Measurements from ENCODE around the gene SNCAIP.

SNCAIP gene

GRCh38 chr5:122462486-122462885 is 150.4 kb downstream of the SNCAIP start:
- Mint-ChIP-seq H3K4me1 (ENCODE audit: low read depth) (no peaks in the 10 kb centered on the region), H3K36me3 (no peaks in the 10 kb centered on the region), H3K27ac (no peak overlapping the region), H3K9me3 (ENCODE audit: low read depth) (no peaks in the 10 kb centered on the region), H3K27me3 (peaks cover 8% of the 10 kb centered on the region), H3K4me3 (no peak overlapping the region)

- no peak overlapping the region for H3K4me3 Mint-ChIP-seq
- H3K36me3 Mint-ChIP-seq = no peaks in the 10 kb centered on the region
- H3K27ac Mint-ChIP-seq = no peak overlapping the region
- H3K27me3 Mint-ChIP-seq = peaks cover 4% of the 10 kb centered on the region
- H3K9me3 Mint-ChIP-seq (ENCODE audit: low read depth) = no peaks in the 10 kb centered on the region
- no peaks in the 10 kb centered on the region for H3K4me1 Mint-ChIP-seq (ENCODE audit: low read depth)
Observed at GRCh38 chr5:122463221-122463620, 151.2 kb downstream of the SNCAIP start.

GRCh38 chr5:122464191-122464590 is 152.2 kb downstream of the SNCAIP start:
- peaks cover 4% of the 10 kb centered on the region for H3K27me3 Mint-ChIP-seq
- H3K4me1 Mint-ChIP-seq (ENCODE audit: low read depth) = no peaks in the 10 kb centered on the region
- H3K4me3 Mint-ChIP-seq = no peak overlapping the region
- H3K36me3 Mint-ChIP-seq = no peaks in the 10 kb centered on the region
- no peaks in the 10 kb centered on the region for H3K9me3 Mint-ChIP-seq (ENCODE audit: low read depth)
- H3K27ac Mint-ChIP-seq = no peak overlapping the region

GRCh38 chr5:122465031-122465577 is 153.1 kb downstream of the SNCAIP start:
- Mint-ChIP-seq H3K4me1 (ENCODE audit: low read depth) (no peaks in the 10 kb centered on the region), H3K27me3 (peaks cover 4% of the 10 kb centered on the region), H3K9me3 (ENCODE audit: low read depth) (no peaks in the 10 kb centered on the region), H3K4me3 (no peak overlapping the region), H3K27ac (no peak overlapping the region), H3K36me3 (no peaks in the 10 kb centered on the region)

GRCh38 chr5:122465994-122466393 is 154.0 kb downstream of the SNCAIP start:
- Mint-ChIP-seq H3K27me3 (peaks cover 1% of the 10 kb centered on the region), H3K27ac (no peak overlapping the region), H3K9me3 (ENCODE audit: low read depth) (no peaks in the 10 kb centered on the region), H3K4me3 (no peak overlapping the region), H3K4me1 (ENCODE audit: low read depth) (no peaks in the 10 kb centered on the region), H3K36me3 (no peaks in the 10 kb centered on the region)

GRCh38 chr5:122468351-122469116 is 156.5 kb downstream of the SNCAIP start:
- Mint-ChIP-seq H3K27me3 (no peaks in the 10 kb centered on the region), H3K27ac (no peak overlapping the region), H3K9me3 (ENCODE audit: low read depth) (no peaks in the 10 kb centered on the region), H3K4me1 (ENCODE audit: low read depth) (no peaks in the 10 kb centered on the region), H3K36me3 (no peaks in the 10 kb centered on the region), H3K4me3 (no peak overlapping the region)

- H3K27ac Mint-ChIP-seq = no peak overlapping the region
- no peak overlapping the region for H3K4me3 Mint-ChIP-seq
- no peaks in the 10 kb centered on the region for H3K36me3 Mint-ChIP-seq
- H3K27me3 Mint-ChIP-seq = peaks cover 1% of the 10 kb centered on the region
- H3K9me3 Mint-ChIP-seq (ENCODE audit: low read depth) = no peaks in the 10 kb centered on the region
- no peaks in the 10 kb centered on the region for H3K4me1 Mint-ChIP-seq (ENCODE audit: low read depth)
Observed at GRCh38 chr5:122469384-122469919, 157.4 kb downstream of the SNCAIP start.

GRCh38 chr5:122470365-122470764 is 158.3 kb downstream of the SNCAIP start:
- Mint-ChIP-seq H3K4me1 (ENCODE audit: low read depth) (no peaks in the 10 kb centered on the region), H3K9me3 (ENCODE audit: low read depth) (no peaks in the 10 kb centered on the region), H3K4me3 (no peak overlapping the region), H3K27ac (no peak overlapping the region), H3K27me3 (peaks cover 1% of the 10 kb centered on the region), H3K36me3 (no peaks in the 10 kb centered on the region)

- Mint-ChIP-seq H3K27me3 (peaks cover 1% of the 10 kb centered on the region), H3K27ac (no peak overlapping the region), H3K4me1 (ENCODE audit: low read depth) (no peaks in the 10 kb centered on the region), H3K36me3 (no peaks in the 10 kb centered on the region), H3K9me3 (ENCODE audit: low read depth) (no peaks in the 10 kb centered on the region), H3K4me3 (no peak overlapping the region)
Observed at GRCh38 chr5:122471031-122471751, 159.2 kb downstream of the SNCAIP start.

GRCh38 chr5:122471752-122472061 is 159.7 kb downstream of the SNCAIP start:
- no peaks in the 10 kb centered on the region for H3K4me1 Mint-ChIP-seq (ENCODE audit: low read depth)
- no peak overlapping the region for H3K27ac Mint-ChIP-seq
- no peak overlapping the region for H3K4me3 Mint-ChIP-seq
- no peaks in the 10 kb centered on the region for H3K9me3 Mint-ChIP-seq (ENCODE audit: low read depth)
- peaks cover 1% of the 10 kb centered on the region for H3K27me3 Mint-ChIP-seq
- H3K36me3 Mint-ChIP-seq = no peaks in the 10 kb centered on the region

- Mint-ChIP-seq H3K9me3 (ENCODE audit: low read depth) (no peaks in the 10 kb centered on the region), H3K27me3 (peaks cover 1% of the 10 kb centered on the region), H3K36me3 (no peaks in the 10 kb centered on the region), H3K27ac (no peak overlapping the region), H3K4me3 (no peak overlapping the region), H3K4me1 (ENCODE audit: low read depth) (no peaks in the 10 kb centered on the region)
Observed at GRCh38 chr5:122473138-122473843, 161.3 kb downstream of the SNCAIP start.

GRCh38 chr5:122473941-122474340 is 161.9 kb downstream of the SNCAIP start:
- peaks cover 1% of the 10 kb centered on the region for H3K27me3 Mint-ChIP-seq
- H3K27ac Mint-ChIP-seq = no peak overlapping the region
- no peaks in the 10 kb centered on the region for H3K9me3 Mint-ChIP-seq (ENCODE audit: low read depth)
- no peak overlapping the region for H3K4me3 Mint-ChIP-seq
- no peaks in the 10 kb centered on the region for H3K4me1 Mint-ChIP-seq (ENCODE audit: low read depth)
- no peaks in the 10 kb centered on the region for H3K36me3 Mint-ChIP-seq

GRCh38 chr5:122478741-122479442 is 166.9 kb downstream of the SNCAIP start:
- H3K4me3 Mint-ChIP-seq = no peak overlapping the region

GRCh38 chr5:122480146-122480545 is 168.1 kb downstream of the SNCAIP start:
- Mint-ChIP-seq H3K4me1 (ENCODE audit: low read depth) (no peaks in the 10 kb centered on the region), H3K9me3 (ENCODE audit: low read depth) (no peaks in the 10 kb centered on the region), H3K4me3 (no peak overlapping the region), H3K36me3 (no peaks in the 10 kb centered on the region), H3K27ac (no peak overlapping the region), H3K27me3 (peaks cover 1% of the 10 kb centered on the region)

More at GRCh38 chr5:122478741-122479442, 166.9 kb downstream of the SNCAIP start:
- H3K4me1 Mint-ChIP-seq (ENCODE audit: low read depth) = no peaks in the 10 kb centered on the region
- H3K27me3 Mint-ChIP-seq = no peaks in the 10 kb centered on the region
- no peaks in the 10 kb centered on the region for H3K36me3 Mint-ChIP-seq
- H3K9me3 Mint-ChIP-seq (ENCODE audit: low read depth) = no peaks in the 10 kb centered on the region
- H3K27ac Mint-ChIP-seq = no peak overlapping the region

Measured in activated naive CD8-positive, alpha-beta T cell (primary cell).